Measurements from ENCODE around the gene ITPRIPL2.
A peak's percentile ranks its signal among the peaks of the same experiment; 100 is the strongest.

ITPRIPL2 gene

DNA sequence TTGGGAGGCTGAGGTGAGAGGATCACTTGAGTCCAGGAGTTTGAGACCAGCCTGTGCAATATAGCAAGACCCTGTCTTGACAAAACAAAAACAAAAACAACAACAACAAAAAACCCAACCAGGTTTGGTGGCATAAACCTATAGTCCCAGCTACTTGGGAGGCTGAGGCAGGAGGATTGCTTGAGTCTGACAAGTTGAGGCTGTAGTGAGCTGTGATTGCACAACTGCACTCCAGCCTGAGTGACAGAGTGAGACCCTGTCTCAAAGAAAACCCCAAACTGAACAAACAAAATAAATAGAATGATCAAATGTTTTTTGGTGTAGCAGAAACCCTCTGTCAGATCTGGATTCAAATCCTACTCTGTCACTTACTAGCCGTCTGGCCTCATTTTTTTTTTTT, 38.3 kb downstream of the ITPRIPL2 start:
- no peak for DNase-seq (ENCODE audit: low read depth)
- TF ChIP-seq CTCF (IDR thresholded peaks at IDR 0.05; ENCODE audit: insufficient read depth, low read depth, low read length, missing control alignments): no peak

DNA sequence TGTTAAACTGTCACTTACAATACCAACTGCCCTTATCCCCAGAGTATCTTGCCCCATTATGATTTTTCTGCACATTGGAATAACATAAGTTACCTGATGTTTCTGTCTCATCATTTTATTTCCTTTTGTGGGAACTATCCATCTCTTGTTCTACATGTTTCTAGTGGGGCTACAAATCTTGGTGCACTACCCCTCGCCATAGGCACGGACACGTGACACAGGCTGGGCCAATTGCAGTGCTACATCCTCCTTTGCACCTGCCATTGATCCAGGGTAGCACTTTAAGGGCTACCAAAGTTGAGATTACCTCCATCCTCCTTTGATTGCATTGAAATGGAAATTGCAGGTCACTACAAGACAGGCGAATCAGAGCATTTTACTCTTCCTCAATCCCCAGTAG, 40.1 kb downstream of the ITPRIPL2 start:
- no peak for TF ChIP-seq CTCF (IDR thresholded peaks at IDR 0.05; ENCODE audit: insufficient read depth, low read depth, low read length, missing control alignments)
- peak; percentile 47 for DNase-seq (ENCODE audit: low read depth)
- no peak overlapping the region for H3K4me3 ChIP-seq (ENCODE audit: low read depth, low read length)

More for the DNA sequence above, 38.3 kb downstream of the ITPRIPL2 start:
- no peak overlapping the region for H3K4me3 ChIP-seq (ENCODE audit: low read depth, low read length)

DNA sequence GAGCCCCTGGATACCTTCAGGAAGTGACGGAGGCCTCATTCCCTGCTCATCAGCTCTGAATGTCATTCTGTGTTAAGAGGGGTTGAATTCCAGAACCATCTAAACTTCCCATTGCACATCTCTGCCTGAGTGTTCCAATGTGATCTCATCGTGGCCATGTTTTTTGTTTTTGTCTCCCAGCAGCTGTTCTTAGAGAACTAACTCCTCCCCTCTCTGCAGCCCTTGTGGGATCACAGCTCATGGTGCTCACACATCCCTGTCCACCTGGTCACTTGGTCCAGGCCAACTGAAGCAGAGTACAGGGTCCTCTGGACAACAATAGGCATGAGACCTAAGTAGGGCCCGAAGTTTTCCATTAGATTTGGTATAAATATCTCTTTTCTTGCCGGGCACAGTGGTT, 48.3 kb downstream of the ITPRIPL2 start:
- no peak for DNase-seq (ENCODE audit: low read depth)
- H3K4me3 ChIP-seq (ENCODE audit: low read depth, low read length): no peak overlapping the region
- TF ChIP-seq CTCF (IDR thresholded peaks at IDR 0.05; ENCODE audit: insufficient read depth, low read depth, low read length, missing control alignments): no peak

DNA sequence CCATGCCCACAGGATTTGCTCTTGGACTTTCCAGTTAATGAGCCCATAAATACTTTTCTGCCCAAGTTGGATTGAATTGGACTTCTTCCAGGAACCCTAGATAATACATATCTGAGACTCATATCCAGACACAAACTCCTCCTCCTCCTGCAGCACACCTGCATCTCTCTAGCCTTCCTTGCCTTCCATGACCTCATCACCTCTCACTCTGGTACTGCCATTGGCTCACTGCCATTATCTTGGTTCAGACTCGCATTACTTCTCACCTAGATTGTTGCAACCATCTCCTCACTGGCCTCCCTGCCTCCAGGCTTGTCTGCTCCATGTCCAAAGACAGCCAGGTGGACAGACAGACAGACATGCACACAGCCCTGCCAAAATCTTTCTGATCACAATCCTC, 49.5 kb downstream of the ITPRIPL2 start:
- DNase-seq (ENCODE audit: low read depth): no peak
- no peak for TF ChIP-seq CTCF (IDR thresholded peaks at IDR 0.05; ENCODE audit: insufficient read depth, low read depth, low read length, missing control alignments)

DNA sequence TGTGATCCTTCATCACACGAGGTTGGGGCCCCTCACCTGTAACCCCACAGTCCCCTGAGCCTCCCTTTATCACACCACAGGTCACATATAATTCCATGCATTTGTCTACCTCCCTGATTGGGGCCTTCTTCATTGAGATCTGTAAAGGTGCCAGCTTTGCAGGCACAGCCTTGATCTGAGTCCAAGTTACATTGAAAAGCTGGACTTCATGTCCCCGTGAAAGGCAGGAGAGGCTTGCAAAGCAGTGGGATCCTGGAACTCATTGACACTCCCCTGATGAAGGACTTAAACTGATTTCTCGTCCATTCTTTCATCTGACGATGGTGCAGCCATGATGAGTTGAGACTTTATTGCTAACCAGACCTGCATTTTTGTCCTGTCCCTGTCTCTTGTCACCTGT, 50.5 kb downstream of the ITPRIPL2 start:
- TF ChIP-seq CTCF (IDR thresholded peaks at IDR 0.05; ENCODE audit: insufficient read depth, low read depth, low read length, missing control alignments): no peak
- DNase-seq (ENCODE audit: low read depth): no peak
- no peak overlapping the region for H3K4me3 ChIP-seq (ENCODE audit: low read depth, low read length)

More for the DNA sequence above, 49.5 kb downstream of the ITPRIPL2 start:
- no peak overlapping the region for H3K4me3 ChIP-seq (ENCODE audit: low read depth, low read length)

DNA sequence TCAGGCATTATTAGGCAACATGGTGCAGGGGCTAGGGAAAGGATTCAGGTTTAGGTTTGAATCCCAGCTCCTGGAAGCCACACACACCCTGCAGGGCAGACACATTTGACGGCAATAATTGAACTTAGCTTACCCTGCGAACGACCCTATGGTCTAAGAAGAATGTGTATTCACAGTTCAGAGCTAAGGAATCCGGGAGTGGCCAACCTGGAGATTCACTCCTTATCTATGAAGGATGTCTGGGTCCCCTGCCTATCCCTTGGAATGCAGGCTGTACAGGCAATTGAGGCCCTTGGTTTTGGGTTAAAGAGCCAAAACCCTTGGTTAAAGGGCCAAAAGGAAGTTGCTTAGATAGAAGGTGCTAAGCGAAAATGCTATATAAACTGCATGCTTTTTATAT, 51.3 kb downstream of the ITPRIPL2 start:
- no peak for TF ChIP-seq CTCF (IDR thresholded peaks at IDR 0.05; ENCODE audit: insufficient read depth, low read depth, low read length, missing control alignments)
- no peak for DNase-seq (ENCODE audit: low read depth)
- no peak overlapping the region for H3K4me3 ChIP-seq (ENCODE audit: low read depth, low read length)

- DNase-seq (ENCODE audit: low read depth): no peak
- no peak overlapping the region for H3K4me3 ChIP-seq (ENCODE audit: low read depth, low read length)
- no peak for TF ChIP-seq CTCF (IDR thresholded peaks at IDR 0.05; ENCODE audit: insufficient read depth, low read depth, low read length, missing control alignments)
Measured at GRCh38 chr16:19166500-19166899, 52.7 kb downstream of the ITPRIPL2 start.

Measured in GM12865 (cell line).